MM.1S (cell line): Measurements from ENCODE around the gene TJP2.

Experiments used
- EZH2 ChIP-seq: fragments of 300-600 bp; sonication (generic); optimal IDR thresholded peaks from 2 replicates; pipeline ENCODE3; 2017; ENCODE audit warnings: low read depth, mild to moderate bottlenecking, antibody characterized with exemption, low read length, mixed read lengths
- EZH2phosphoT487 ChIP-seq: fragments of 300-600 bp; sonication (generic); IDR thresholded peaks from 2 replicates; pipeline ENCODE4 v1.6.1; 2018; ENCODE audit warnings: antibody characterized with exemption, low read length
- TF ChIP-seq, protein P1 (sequence below): fragments of 300-600 bp; sonication (generic); IDR thresholded peaks from 2 replicates; pipeline ENCODE4 v1.5.1; 2016; ENCODE audit warnings: antibody characterized with exemption, low read length, mixed read lengths

DNA sequence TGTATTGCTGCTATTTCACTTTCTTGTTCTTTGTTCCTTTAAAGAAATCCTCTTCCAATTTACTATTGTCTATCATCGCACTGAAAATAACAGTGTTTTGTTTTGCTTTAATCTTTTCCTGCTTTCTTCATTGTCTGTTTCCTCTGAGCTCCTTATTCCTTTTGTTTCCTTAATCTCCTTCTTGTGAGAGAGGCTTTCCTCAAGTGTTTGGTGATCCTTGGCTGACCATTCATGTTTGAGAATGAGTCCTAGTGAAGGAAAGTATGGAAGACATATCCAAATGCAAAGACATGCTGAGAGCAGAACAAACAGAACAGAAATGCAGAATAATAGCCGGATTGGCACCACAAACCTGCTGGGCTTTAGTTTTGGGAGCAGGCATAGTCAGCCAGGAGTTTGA is 108.9 kb downstream of the TJP2 start:
- TF ChIP-seq, protein P1, sequence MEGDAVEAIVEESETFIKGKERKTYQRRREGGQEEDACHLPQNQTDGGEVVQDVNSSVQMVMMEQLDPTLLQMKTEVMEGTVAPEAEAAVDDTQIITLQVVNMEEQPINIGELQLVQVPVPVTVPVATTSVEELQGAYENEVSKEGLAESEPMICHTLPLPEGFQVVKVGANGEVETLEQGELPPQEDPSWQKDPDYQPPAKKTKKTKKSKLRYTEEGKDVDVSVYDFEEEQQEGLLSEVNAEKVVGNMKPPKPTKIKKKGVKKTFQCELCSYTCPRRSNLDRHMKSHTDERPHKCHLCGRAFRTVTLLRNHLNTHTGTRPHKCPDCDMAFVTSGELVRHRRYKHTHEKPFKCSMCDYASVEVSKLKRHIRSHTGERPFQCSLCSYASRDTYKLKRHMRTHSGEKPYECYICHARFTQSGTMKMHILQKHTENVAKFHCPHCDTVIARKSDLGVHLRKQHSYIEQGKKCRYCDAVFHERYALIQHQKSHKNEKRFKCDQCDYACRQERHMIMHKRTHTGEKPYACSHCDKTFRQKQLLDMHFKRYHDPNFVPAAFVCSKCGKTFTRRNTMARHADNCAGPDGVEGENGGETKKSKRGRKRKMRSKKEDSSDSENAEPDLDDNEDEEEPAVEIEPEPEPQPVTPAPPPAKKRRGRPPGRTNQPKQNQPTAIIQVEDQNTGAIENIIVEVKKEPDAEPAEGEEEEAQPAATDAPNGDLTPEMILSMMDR = no peak
- TF ChIP-seq EZH2 (no peak), EZH2phosphoT487 (no peak)
